Body of pancreas (tissue), 4 donors: ENCODE measurements around the gene RSPH6A. TPM values are rescaled to one million over a fixed set of nuclear protein-coding genes. Genes with fewer than 3 reads are reported as not detected.

Experiments used
- ATAC-seq: fragments of 150-250 bp; one replicate; pipeline ENCODE4 v1.9.1; 2016
- DNase-seq, 4 donors: peaks; one replicate each; pipeline ENCODE4 v3.0.0-alpha.2; 2019
- H3K27ac ChIP-seq, 4 donors: fragments of 200-600 bp; sonication (generic); 1 replicate in 3 of 4; 2 replicates in 1 of 4; pipeline versions ENCODE4 v1.5.1 to v1.6.1; 2016 to 2019; ENCODE audit warnings: mild to moderate bottlenecking in 1 of 4, mixed read lengths in 1 of 4, moderate library complexity in 1 of 4
- H3K27me3 ChIP-seq, 2 donors: fragments of 200-600 bp; sonication (generic); one replicate each; pipeline ENCODE4 v1.6.0; 2016; ENCODE audit warnings: mild to moderate bottlenecking in 1 of 2
- H3K36me3 ChIP-seq, 2 donors: fragments of 200-600 bp; sonication (generic); replicated peaks in 1 of 2; 2 replicates each; pipeline ENCODE4 v1.5.1; 2016; ENCODE audit warnings: low read depth in 2 of 2; ENCODE audit not compliant: insufficient read depth in 1 of 2
- H3K4me1 ChIP-seq: fragments of 200-600 bp; sonication (generic); one replicate; pipeline ENCODE4 v1.6.0; 2016
- H3K4me3 ChIP-seq, 2 donors: fragments of 200-600 bp; sonication (generic); 1 replicate in 1 of 2; 2 replicates in 1 of 2; pipeline ENCODE4 v1.5.1; 2016 to 2019
- H3K9me3 ChIP-seq, 3 donors: fragments of 200-600 bp; sonication (generic); 1 replicate in 2 of 3; 2 replicates in 1 of 3; pipeline ENCODE4 v1.5.1; 2016
- POLR2A ChIP-seq, 3 donors: fragments of 450-650 bp; IDR thresholded peaks; one replicate each; pipeline ENCODE4 v1.6.1; 2016; ENCODE audit warnings: antibody characterized with exemption in 3 of 3, mild to moderate bottlenecking in 2 of 3
- WGBS, 2 donors: methylation state at CpG; one replicate each; pipeline ENCODE4 v1.1.5; 2017; 5-methylcytosine and 5-hydroxymethylcytosine counted together
- intact Hi-C: fragments of 100-400 bp; cut with DNase I; formaldehyde crosslinking; loops from one replicate; pipeline ENCODE4 v1.15.1; 2023
- total RNA-seq, 2 donors: library from RNA; depleted of rRNA; stranded (reverse); fragments of >200 nt; gene quantifications; one replicate each; pipeline ENCODE4 v1.1.0, GENCODE V29; 2016
- TF ChIP-seq, protein P1 (sequence below), 7 experiments: fragments of 450-650 bp in 4 of 7; fragments of 200-600 bp in 3 of 7; sonication (generic) in 3 of 7; IDR thresholded peaks; one replicate each; pipeline ENCODE4 v1.5.1; 2016 to 2019; ENCODE audit warnings: antibody characterized with exemption in 7 of 7

RSPH6A gene
- total RNA-seq, 2 donors from 2014 or later, result 0.33 TPM; not detected in 1

DNA sequence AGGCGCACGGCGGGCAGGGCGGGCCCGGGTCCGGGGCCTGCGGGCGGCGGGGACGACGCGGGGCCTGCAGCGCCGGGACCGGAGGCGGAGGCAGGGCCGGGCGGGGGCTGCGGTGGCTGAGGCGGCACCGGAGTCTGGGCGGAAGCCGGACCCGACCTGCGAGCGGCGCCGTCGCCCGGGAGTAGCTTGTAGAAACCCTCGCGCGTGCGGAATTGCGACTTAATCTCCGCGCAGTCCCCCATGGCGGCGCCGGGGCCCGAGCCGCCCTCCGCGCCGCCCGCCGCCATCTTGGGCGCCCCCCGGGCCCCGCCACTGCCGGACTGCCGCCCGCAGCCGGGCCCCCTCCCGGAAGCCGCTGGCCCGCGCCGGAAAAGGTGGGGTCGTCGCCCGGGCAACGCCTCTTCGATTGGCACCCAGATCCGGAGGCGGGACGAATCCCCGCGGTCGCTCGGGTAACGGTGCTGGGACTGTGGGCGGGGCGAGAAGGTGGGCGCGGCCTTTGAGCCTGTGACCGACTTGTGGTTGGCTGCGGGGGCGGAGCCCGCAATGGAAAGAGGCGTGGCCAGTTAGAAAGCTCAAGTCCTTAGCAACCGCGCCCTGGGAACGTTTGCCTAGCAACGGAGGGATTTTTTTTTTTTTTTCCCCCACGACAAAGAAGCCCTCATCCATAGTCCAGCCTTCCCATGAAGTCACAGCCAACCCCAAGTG, 22.5 kb downstream of the RSPH6A start, which contains the start of gene DMWD:
Gene DMWD, minus strand, starts transcription at position 376 of the 708 bp plus-strand sequence. Its CDS starts 89 bp downstream, at position 287.
- TF ChIP-seq POLR2A (IDR thresholded peaks at IDR 0.05), result peak in 2 of 3 donors; percentile 40 to 42
- TF ChIP-seq, protein P1, sequence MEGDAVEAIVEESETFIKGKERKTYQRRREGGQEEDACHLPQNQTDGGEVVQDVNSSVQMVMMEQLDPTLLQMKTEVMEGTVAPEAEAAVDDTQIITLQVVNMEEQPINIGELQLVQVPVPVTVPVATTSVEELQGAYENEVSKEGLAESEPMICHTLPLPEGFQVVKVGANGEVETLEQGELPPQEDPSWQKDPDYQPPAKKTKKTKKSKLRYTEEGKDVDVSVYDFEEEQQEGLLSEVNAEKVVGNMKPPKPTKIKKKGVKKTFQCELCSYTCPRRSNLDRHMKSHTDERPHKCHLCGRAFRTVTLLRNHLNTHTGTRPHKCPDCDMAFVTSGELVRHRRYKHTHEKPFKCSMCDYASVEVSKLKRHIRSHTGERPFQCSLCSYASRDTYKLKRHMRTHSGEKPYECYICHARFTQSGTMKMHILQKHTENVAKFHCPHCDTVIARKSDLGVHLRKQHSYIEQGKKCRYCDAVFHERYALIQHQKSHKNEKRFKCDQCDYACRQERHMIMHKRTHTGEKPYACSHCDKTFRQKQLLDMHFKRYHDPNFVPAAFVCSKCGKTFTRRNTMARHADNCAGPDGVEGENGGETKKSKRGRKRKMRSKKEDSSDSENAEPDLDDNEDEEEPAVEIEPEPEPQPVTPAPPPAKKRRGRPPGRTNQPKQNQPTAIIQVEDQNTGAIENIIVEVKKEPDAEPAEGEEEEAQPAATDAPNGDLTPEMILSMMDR (IDR thresholded peaks at IDR 0.05), result peak in 1 of 7 experiments; percentile 24
- Histone ChIP-seq H3K27me3 (no peaks in the 10 kb centered on the region), H3K4me1 (peaks cover 16% of the 10 kb centered on the region)

DNA sequence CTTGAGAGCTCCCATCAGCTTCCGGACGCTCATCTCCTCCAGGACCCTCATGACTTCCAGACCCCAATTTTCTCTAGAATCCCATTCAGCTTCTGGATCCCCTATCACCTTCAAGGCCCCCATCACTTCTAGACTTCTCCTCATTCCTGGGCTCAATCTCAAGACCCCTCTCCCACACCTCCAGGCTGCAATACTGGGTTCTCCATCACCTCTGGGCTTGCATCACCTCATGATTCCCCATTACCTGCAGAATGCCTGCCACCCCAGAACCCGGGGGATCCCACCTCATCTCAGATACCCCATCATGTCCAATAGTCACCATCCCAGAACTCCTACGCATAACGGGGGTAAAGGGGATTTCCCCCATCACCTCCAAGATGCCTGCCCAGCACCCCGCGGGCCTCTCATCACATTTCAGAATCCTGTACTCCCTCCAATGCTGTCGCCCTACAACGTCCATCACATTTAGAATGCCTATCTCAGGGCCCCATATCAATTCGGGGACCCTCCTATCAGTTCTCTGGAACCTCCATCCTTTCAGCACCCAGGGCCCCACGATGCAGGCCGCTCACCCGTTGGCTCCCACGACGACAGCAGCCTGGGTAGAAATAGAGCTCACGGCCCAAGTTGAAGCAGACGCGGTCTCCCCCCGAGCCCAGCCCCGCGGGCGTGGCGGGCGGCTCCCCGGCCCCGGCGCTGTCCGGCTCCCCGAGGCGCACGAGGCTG, 23.2 kb downstream of the RSPH6A start:
- Histone ChIP-seq H3K27me3 (no peaks in the 10 kb centered on the region), H3K27ac (peak overlapping the region in 3 of 4 donors; percentile 37 to 62 (median 58)), H3K36me3 (peaks cover 0 to 7% of the 10 kb centered on the region in 2 donors), H3K9me3 (no peaks in the 10 kb centered on the region), H3K4me3 (peak overlapping the region; percentile 25 to 51), H3K4me1 (peaks cover 16% of the 10 kb centered on the region)
- intact Hi-C loops, result no loop called here
- no peak for DNase-seq
- TF ChIP-seq, protein P1 (IDR thresholded peaks at IDR 0.05), result no peak
- TF ChIP-seq POLR2A (IDR thresholded peaks at IDR 0.05), result no peak
- ATAC-seq, result no peak
- WGBS, 2 donors, result 8 to 19% methylated on average over 10 to 29 of the region's 31 CpGs

More for the DNA sequence above, 22.5 kb downstream of the RSPH6A start, which contains the start of gene DMWD:
- Histone ChIP-seq H3K9me3 (no peaks in the 10 kb centered on the region), H3K36me3 (peaks cover 0 to 7% of the 10 kb centered on the region in 2 donors), H3K27ac (peak within 1 kb of the TSS in 3 of 4 donors; percentile 37 to 62 (median 58)), H3K4me3 (peak within 1 kb of the TSS; percentile 25 to 51)
- ATAC-seq, result peak; percentile 99
- intact Hi-C loops, result no loop called here
- peak; percentile 100 for DNase-seq
- WGBS, 2 donors, result 0 to 1% methylated on average over 5 to 86 of the region's 86 CpGs

DNA sequence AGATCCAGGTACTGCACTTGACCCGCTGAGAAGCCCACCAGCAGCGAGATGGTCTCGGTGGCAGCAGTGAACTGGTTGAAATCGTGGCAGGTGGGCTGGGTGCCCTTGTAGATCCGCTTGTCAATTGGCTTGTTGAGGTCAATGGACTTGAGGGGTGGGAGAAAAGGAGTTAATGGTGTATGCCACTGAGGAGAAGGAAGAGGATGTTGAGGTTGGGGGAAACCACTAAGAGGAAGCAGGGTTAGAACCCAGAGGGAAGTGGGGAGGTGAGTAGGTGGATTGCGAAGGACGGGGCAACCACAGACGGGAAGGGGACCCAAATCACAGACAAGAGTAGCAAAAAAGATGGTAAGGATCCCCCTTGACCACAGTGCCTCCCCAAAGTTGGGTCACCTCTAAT, 24.2 kb downstream of the RSPH6A start:
- DNase-seq (peak in 1 of 4 donors; percentile 36), ATAC-seq (no peak)
- TF ChIP-seq POLR2A (IDR thresholded peaks at IDR 0.05), result no peak
- TF ChIP-seq, protein P1 (IDR thresholded peaks at IDR 0.05), result no peak
- peaks cover 0 to 7% of the 10 kb centered on the region in 2 donors for H3K36me3 ChIP-seq
- intact Hi-C loops, result no loop called here
- no peaks in the 10 kb centered on the region for H3K9me3 ChIP-seq
- no peak overlapping the region for H3K4me3 ChIP-seq
- H3K27me3 ChIP-seq, result no peaks in the 10 kb centered on the region
- H3K27ac ChIP-seq, result no peak overlapping the region
- peaks cover 16% of the 10 kb centered on the region for H3K4me1 ChIP-seq
- 80 to 90% methylated on average over 8 of the region's 8 CpGs for WGBS, 2 donors

DNA sequence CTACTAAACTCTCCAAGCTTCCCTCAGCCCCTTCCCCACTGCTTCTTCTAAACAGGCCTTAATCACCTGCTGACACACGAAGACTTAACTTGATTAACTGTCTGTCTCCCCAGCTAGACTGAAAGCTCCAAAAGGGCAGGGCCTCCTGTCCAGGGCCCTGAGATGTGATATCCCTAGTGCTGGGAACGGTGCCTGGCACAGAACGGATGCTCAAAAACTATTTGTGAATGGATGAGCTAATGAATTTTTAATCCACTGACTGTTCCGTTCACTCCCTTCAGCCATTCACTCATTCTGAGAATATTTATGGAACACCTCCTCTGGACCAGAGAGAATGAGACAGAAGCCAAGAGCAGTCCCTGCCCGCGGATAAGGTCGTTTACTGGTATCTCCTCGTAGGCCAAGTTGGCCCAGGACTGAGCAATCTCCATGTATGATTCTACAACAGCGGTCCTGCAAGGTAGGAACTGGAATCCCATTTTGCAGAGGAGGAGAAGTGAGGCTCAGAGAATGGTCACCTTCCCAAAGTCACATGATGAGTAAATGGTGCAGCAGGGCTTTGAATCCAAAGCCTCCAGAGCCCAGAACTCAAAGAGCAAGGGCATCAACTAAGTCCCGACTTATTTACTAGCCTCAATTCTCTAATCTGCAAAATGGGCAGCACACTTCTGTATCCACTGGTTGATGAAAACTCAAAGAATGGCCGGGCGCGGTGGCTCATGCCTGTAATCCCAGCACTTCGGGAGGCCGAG, 25.9 kb downstream of the RSPH6A start:
- H3K9me3 ChIP-seq, result no peaks in the 10 kb centered on the region
- DNase-seq, result no peak
- TF ChIP-seq POLR2A (IDR thresholded peaks at IDR 0.05), result no peak
- TF ChIP-seq, protein P1 (IDR thresholded peaks at IDR 0.05), result no peak
- H3K27me3 ChIP-seq, result no peaks in the 10 kb centered on the region
- no peak for ATAC-seq
- WGBS, 2 donors, result 86 to 94% methylated on average over 10 to 15 of the region's 15 CpGs
- H3K36me3 ChIP-seq, result peaks cover 0 to 7% of the 10 kb centered on the region in 2 donors
- peaks cover 16% of the 10 kb centered on the region for H3K4me1 ChIP-seq
- H3K27ac ChIP-seq, result no peak overlapping the region
- intact Hi-C loops, result no loop called here
- no peak overlapping the region for H3K4me3 ChIP-seq
